H9 (cell line): ENCODE results near the gene KCNG3. TPM values are rescaled to one million over a fixed set of nuclear protein-coding genes. Genes with fewer than 3 reads are reported as not detected.
A peak's percentile ranks its signal among the peaks of the same experiment; 100 is the strongest.

Experiments used
- DNase-seq: peaks from one replicate; pipeline ENCODE4 v3.0.0-alpha.2; 2017
- H2AFZ ChIP-seq: one replicate; pipeline ENCODE4 v1.6.1; 2013; ENCODE audit warnings: mild to moderate bottlenecking, low read length, control low read depth, moderate library complexity
- H2AK5ac ChIP-seq: 2 replicates; pipeline ENCODE4 v1.6.1; 2013; ENCODE audit warnings: low read length, control low read depth, mixed read lengths; ENCODE audit not compliant: insufficient read length
- H2BK120ac ChIP-seq: one replicate; pipeline ENCODE4 v1.6.1; 2013; ENCODE audit warnings: low read depth, mild to moderate bottlenecking, low read length, control low read depth, inconsistent platforms; ENCODE audit not compliant: poor library complexity, severe bottlenecking
- H2BK12ac ChIP-seq: 2 replicates; pipeline ENCODE4 v1.6.1; 2013; ENCODE audit warnings: low read length, control low read depth, mixed read lengths, low read depth; ENCODE audit not compliant: insufficient read length
- H2BK15ac ChIP-seq: 2 replicates; pipeline ENCODE4 v1.6.1; 2013; ENCODE audit warnings: low read depth, low read length, control low read depth
- H2BK20ac ChIP-seq: one replicate; pipeline ENCODE4 v1.6.1; 2013; ENCODE audit warnings: low read depth, mild to moderate bottlenecking, low read length, control low read depth, inconsistent platforms; ENCODE audit not compliant: poor library complexity, severe bottlenecking
- H2BK5ac ChIP-seq: 2 replicates; pipeline ENCODE4 v1.6.1; 2013; ENCODE audit warnings: low read length, control low read depth, mixed read lengths; ENCODE audit not compliant: insufficient read length
- H3K14ac ChIP-seq: 2 replicates; pipeline ENCODE4 v1.6.1; 2013; ENCODE audit warnings: low read length, control low read depth; ENCODE audit not compliant: insufficient read depth
- H3K18ac ChIP-seq: 2 replicates; pipeline ENCODE4 v1.6.1; 2013; ENCODE audit warnings: low read depth, mild to moderate bottlenecking, mixed read lengths, low read length, control low read depth; ENCODE audit not compliant: insufficient read length
- H3K23ac ChIP-seq: 2 replicates; pipeline ENCODE4 v1.6.1; 2013; ENCODE audit warnings: low read length, control low read depth, mixed read lengths, low read depth; ENCODE audit not compliant: insufficient read length
- H3K23me2 ChIP-seq: 2 replicates; pipeline ENCODE4 v1.6.1; 2013; ENCODE audit warnings: low read depth, mild to moderate bottlenecking, mixed read lengths, low read length, control low read depth; ENCODE audit not compliant: insufficient read length, poor library complexity, severe bottlenecking
- H3K27ac ChIP-seq: 2 replicates; pipeline ENCODE4 v1.5.1; 2013; ENCODE audit warnings: low read length, control low read depth, mixed read lengths, low read depth; ENCODE audit not compliant: insufficient read length
- H3K27me3 ChIP-seq: 2 replicates; pipeline ENCODE4 v1.6.1; 2013; ENCODE audit warnings: low read length, control low read depth, inconsistent platforms; ENCODE audit not compliant: insufficient read depth
- H3K4ac ChIP-seq: 2 replicates; pipeline ENCODE4 v1.6.1; 2013; ENCODE audit warnings: low read depth, mild to moderate bottlenecking, control low read depth, inconsistent platforms, low read length, moderate library complexity
- H3K4me1 ChIP-seq: 2 replicates; pipeline ENCODE4 v1.6.1; 2013; ENCODE audit warnings: low read length, control low read depth, inconsistent platforms; ENCODE audit not compliant: insufficient read depth
- H3K4me2 ChIP-seq: 2 replicates; pipeline ENCODE4 v1.6.1; 2013; ENCODE audit warnings: low read length, control low read depth, mixed read lengths; ENCODE audit not compliant: insufficient read length, insufficient read depth
- H3K56ac ChIP-seq: 2 replicates; pipeline ENCODE4 v1.6.1; 2013; ENCODE audit warnings: low read depth, mild to moderate bottlenecking, mixed read lengths, low read length, control low read depth; ENCODE audit not compliant: insufficient read length
- H3K79me1 ChIP-seq: 2 replicates; pipeline ENCODE4 v1.6.1; 2013; ENCODE audit warnings: low read depth, mild to moderate bottlenecking, moderate library complexity, low read length, control low read depth, inconsistent platforms; ENCODE audit not compliant: insufficient read depth, poor library complexity, severe bottlenecking
- H3K79me2 ChIP-seq: 2 replicates; pipeline ENCODE4 v1.6.1; 2013; ENCODE audit warnings: low read length, control low read depth, inconsistent platforms; ENCODE audit not compliant: insufficient read depth
- H3K9ac ChIP-seq: 2 replicates; pipeline ENCODE4 v1.6.1; 2013; ENCODE audit warnings: low read length, control low read depth, mixed read lengths; ENCODE audit not compliant: insufficient read length; ENCODE audit errors: extremely low read depth
- H3K9me3 ChIP-seq: one replicate; pipeline ENCODE4 v1.6.1; 2013; ENCODE audit warnings: low read depth, low read length, inconsistent platforms; ENCODE audit not compliant: control insufficient read depth
- H3T11ph ChIP-seq: one replicate; pipeline ENCODE4 v1.6.1; 2013; ENCODE audit warnings: mild to moderate bottlenecking, low read length, control low read depth, inconsistent platforms
- H4K20me1 ChIP-seq: one replicate; pipeline ENCODE4 v1.6.1; 2013; ENCODE audit not compliant: control insufficient read depth, insufficient read length, insufficient read depth
- H4K5ac ChIP-seq: 2 replicates; pipeline ENCODE4 v1.6.1; 2013; ENCODE audit warnings: low read depth, mild to moderate bottlenecking, mixed read lengths, low read length, control low read depth; ENCODE audit not compliant: insufficient read length
- H4K8ac ChIP-seq: replicated peaks from 2 replicates; pipeline ENCODE4 v1.6.1; 2013; ENCODE audit warnings: low read length, control low read depth, mixed read lengths, low read depth; ENCODE audit not compliant: insufficient read length
- H4K91ac ChIP-seq: 2 replicates; pipeline ENCODE4 v1.6.1; 2013; ENCODE audit warnings: low read depth, mild to moderate bottlenecking, moderate library complexity, mixed read lengths, low read length, control low read depth; ENCODE audit not compliant: insufficient read length
- H3K27ac Mint-ChIP-seq, 3 experiments: 2 replicates in 2 of 3; 3 replicates in 1 of 3; pipeline ENCODE4 v1.8.0; 2020 to 2021; ENCODE audit warnings: mixed read lengths in 3 of 3, mild to moderate bottlenecking in 1 of 3, moderate library complexity in 1 of 3
- H3K27me3 Mint-ChIP-seq: 2 replicates; pipeline ENCODE4 v1.8.0; 2021; ENCODE audit warnings: low read depth, mild to moderate bottlenecking, moderate library complexity, mixed read lengths
- H3K36me3 Mint-ChIP-seq, 3 experiments: 2 replicates in 2 of 3; 3 replicates in 1 of 3; pipeline ENCODE4 v1.8.0; 2020 to 2021; ENCODE audit warnings: low read depth in 3 of 3, mixed read lengths in 3 of 3; ENCODE audit not compliant: insufficient read depth in 1 of 3
- H3K4me1 Mint-ChIP-seq, 2 experiments: 2 replicates each; pipeline ENCODE4 v1.8.0; 2020; ENCODE audit warnings: mixed read lengths in 2 of 2
- H3K4me3 Mint-ChIP-seq, 2 experiments: 2 replicates in 1 of 2; 3 replicates in 1 of 2; pipeline ENCODE4 v1.8.0; 2020 to 2021; ENCODE audit warnings: mild to moderate bottlenecking in 2 of 2, mixed read lengths in 2 of 2, moderate library complexity in 1 of 2
- H3K9me3 Mint-ChIP-seq, 2 experiments: 2 replicates in 1 of 2; 3 replicates in 1 of 2; pipeline ENCODE4 v1.8.0; 2020; ENCODE audit warnings: mild to moderate bottlenecking in 2 of 2, mixed read lengths in 2 of 2, moderate library complexity in 1 of 2
- CTCF ChIP-seq: fragments of 200-600 bp; sonication (generic); conservative IDR thresholded peaks from 3 replicates; pipeline ENCODE4 v1.8.0; 2021; ENCODE audit warnings: antibody characterized with exemption, mild to moderate bottlenecking
- WGBS: extraction: QIAGEN DNeasy Blood & Tissue Kit; methylation state at CpG from one replicate; pipeline ENCODE4 v1.1.7; 2013; ENCODE audit warnings: missing lambda C conversion rate, low lambda C conversion rate, mixed read lengths; ENCODE audit not compliant: insufficient read length; ENCODE audit errors: extremely low coverage; 5-methylcytosine and 5-hydroxymethylcytosine counted together
- total RNA-seq: library from RNA; stranded (reverse); gene quantifications from 2 replicates; pipeline ENCODE4 v1.2.1, GENCODE V29; 2021

The KCNG3 gene
- total RNA-seq, 1 experiment from 2014 or later: 16.5 TPM

- H3K79me1 ChIP-seq: peaks cover 7% of the 10 kb centered on the region
- no peak overlapping the region for H3K27ac ChIP-seq
- H4K91ac ChIP-seq: no peak overlapping the region
- no peaks in the 10 kb centered on the region for H3K4me1 ChIP-seq
- H3K79me2 ChIP-seq: no peaks in the 10 kb centered on the region
- no peak overlapping the region for H3K9ac ChIP-seq
- Mint-ChIP-seq H3K9me3 (no peaks in the 10 kb centered on the region), H3K36me3 (peaks cover 7 to 37% (median 20%) of the 10 kb centered on the region in 3 experiments; a peak in 6 of 7 replicates), H3K4me3 (no peak overlapping the region), H3K27me3 (no peaks in the 10 kb centered on the region), H3K27ac (peak overlapping the region; percentile 41 to 96 (median 46); a peak in 4 of 7 replicates), H3K4me1 (peaks cover 28 to 38% of the 10 kb centered on the region in 2 experiments)
- H3K14ac ChIP-seq: no peak overlapping the region
- H4K20me1 ChIP-seq: no peaks in the 10 kb centered on the region
- no peak overlapping the region for H2AFZ ChIP-seq
- no peak overlapping the region for H2BK5ac ChIP-seq
- H3T11ph ChIP-seq: no peak overlapping the region
- H2BK12ac ChIP-seq: no peak overlapping the region
- no peak overlapping the region for H3K4me2 ChIP-seq
- H2BK15ac ChIP-seq: no peak overlapping the region
- H3K9me3 ChIP-seq: no peaks in the 10 kb centered on the region
- H3K56ac ChIP-seq: no peak overlapping the region
- no peak overlapping the region for H3K4ac ChIP-seq
- no peaks in the 10 kb centered on the region for H3K23me2 ChIP-seq
- H4K8ac ChIP-seq: no peak overlapping the region
- H2BK20ac ChIP-seq: no peak overlapping the region
- TF ChIP-seq CTCF: peak; percentile 63
- H3K18ac ChIP-seq: no peak overlapping the region
- H4K5ac ChIP-seq: no peak overlapping the region
- no peak overlapping the region for H2BK120ac ChIP-seq
- WGBS: no CpG with 5 or more reads among the region's 6 CpGs
- H2AK5ac ChIP-seq: no peak overlapping the region
- no peak overlapping the region for H3K23ac ChIP-seq
- DNase-seq: peak; percentile 44
- H3K27me3 ChIP-seq: no peaks in the 10 kb centered on the region
Observed at GRCh38 chr2:42457011-42457410, 36.8 kb downstream of the KCNG3 start.
